Cerebellar nuclear complex (tissue), 1 donor: ENCODE measurements around the gene PADI4.

ENCODE experiments used
- DNase-seq, 2 experiments: peaks; one replicate each; lab custom pipeline; 2025; lab: John Stamatoyannopoulos, UW

Gene PADI4

DNA sequence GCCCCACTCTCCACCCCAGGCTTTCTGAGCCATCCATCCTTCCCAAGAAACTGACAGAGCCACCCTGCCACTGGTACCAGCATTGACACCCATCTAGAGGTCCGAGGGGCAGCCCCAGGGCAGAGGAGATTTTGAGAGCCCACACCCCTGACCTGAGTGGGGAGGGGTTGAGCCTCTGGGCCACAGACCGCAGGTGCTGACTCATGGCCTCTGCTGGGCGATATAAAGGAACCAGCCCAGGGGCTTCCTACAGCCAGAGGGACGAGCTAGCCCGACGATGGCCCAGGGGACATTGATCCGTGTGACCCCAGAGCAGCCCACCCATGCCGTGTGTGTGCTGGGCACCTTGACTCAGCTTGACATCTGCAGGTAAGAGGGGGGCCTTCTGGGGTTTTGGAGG, at the start of gene PADI4:
PADI4 (plus strand) TSS at position 252 of the 400 bp plus-strand sequence; CDS start at position 278, 26 bp downstream.
- DNase-seq: no peak

DNA sequence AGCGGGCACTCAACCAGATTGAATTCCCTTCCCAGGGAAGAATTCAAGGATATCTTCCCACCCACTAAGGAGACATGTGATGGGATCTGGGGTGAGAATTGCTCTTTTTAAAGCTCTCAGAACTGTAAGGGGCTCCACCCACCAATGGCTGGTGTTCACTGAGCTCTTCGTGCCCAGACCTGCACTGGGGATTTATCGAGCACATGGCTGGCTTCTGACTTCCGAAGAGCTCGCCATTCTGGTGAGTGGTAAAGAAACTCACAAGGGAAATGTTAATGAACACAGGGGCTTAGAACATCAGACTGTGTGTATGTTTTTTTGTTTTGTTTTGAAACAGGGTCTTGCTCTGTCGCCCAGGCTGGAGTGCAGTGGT, 49.3 kb upstream of the PADI4 start:
- DNase-seq: no peak

DNA sequence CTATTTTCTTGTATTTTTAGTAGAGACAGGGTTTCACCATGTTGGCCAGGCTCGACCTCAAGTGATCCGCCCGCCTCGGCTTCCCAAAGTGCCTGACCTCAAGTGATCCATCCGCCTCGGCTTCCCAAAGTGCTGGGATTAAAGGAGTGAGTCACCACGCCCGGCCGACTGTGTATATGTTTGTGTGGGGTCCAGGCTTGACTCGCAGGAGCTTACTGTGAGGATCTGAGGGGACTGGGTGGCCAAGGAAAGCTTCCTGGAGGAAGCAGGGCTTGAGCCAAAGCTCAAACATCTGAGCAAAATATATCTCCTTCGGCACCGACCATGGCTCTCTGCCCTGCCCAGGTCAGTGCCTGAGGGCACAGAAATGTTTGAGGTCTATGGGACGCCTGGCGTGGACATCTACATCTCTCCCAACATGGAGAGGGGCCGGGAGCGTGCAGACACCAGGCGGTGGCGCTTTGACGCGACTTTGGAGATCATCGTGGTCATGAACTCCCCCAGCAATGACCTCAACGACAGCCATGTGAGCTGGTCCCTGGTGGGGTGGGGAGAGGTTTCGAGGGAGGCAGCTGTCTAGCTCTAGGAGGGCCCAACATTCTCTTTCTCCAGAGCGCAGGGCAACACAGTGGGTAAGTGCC, 48.6 kb upstream of the PADI4 start:
- no peak for DNase-seq

DNA sequence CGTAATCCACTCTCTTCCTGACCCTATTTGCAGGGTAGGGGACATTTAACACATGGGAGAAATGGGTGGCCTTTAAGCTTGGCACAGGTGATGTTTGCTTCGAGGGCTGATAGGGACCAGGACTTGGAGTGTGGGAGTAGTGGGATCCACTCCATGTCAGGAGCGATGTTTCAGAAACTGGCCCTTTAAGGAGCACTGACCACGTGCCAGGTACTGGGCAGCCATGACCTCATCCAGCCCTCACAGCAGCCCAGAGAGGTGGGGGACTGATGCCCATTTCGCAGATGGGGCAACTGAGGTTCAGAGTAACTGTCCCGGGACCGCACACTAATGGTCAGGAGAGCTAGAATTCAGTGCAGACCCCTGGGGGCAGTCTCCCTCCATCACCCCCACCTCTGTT, 47.7 kb upstream of the PADI4 start:
- DNase-seq: no peak

GRCh38 chr1:17260738-17261137, 47.3 kb upstream of the PADI4 start:
- DNase-seq: no peak

GRCh38 chr1:17263936-17264335, 44.1 kb upstream of the PADI4 start:
- DNase-seq: no peak

- DNase-seq: no peak
Measured at GRCh38 chr1:17264470-17264869, 43.5 kb upstream of the PADI4 start.

DNA sequence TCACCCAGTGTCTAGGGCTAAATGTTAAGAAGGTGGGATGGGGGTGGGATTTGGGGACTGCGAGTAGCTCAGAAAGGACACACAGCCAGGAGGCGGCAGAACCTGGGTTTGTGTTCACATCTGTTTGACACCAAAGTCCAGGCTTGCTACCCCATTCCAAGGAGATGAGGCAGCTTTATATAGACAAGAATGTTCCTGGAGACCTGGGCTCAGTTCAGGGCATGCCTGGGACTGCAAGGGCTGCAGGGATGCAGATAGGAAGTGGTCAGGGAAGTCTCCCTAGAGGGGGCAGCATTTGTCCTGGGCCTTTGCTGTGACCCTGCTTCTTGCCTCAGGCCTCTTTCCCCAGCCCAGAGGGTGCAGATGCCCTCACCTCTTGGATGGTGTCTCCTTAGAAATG, 42.8 kb upstream of the PADI4 start:
- DNase-seq: no peak

DNA sequence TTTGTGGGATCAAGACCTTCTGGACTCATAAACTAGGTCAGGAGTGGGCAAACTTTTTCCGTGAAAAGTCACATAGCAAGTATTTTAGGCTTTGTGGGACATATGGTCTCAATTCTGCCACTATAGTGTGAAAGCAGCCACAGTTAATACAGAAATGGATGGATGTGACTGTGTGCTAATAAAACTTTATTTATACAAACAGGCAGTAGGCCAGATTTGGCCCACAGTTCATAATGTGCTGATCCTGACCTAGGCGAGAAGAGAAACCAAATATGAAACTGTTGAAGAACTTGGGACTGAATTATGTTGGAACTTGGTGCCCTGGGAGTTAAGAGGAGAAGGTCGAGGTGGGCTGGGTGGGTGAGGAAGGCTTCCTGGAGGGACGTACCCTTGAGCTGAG, 42.0 kb upstream of the PADI4 start:
- DNase-seq: no peak

GRCh38 chr1:17270891-17271765, 36.9 kb upstream of the PADI4 start:
- DNase-seq: no peak

GRCh38 chr1:17272066-17272465, 35.9 kb upstream of the PADI4 start:
- no peak for DNase-seq

DNA sequence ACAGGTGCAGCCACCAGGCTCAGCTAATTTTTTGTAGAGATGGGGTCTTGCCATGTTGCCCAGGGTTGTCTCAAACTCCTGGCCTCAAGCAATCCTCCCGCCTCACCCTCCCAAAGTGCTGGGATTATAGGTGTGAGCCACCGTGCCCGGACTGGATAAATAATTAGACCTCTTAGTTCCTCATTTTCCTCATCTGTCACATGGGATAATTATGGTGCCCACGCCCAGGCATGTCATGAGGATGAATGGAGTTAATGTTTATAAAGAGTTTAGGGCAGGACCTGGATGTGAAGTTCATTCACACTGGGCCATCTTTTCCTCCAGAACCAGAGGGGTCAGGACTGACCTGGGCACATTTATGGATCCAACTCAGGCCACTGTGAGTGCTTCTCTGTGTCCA, 35.4 kb upstream of the PADI4 start:
- no peak for DNase-seq

DNA sequence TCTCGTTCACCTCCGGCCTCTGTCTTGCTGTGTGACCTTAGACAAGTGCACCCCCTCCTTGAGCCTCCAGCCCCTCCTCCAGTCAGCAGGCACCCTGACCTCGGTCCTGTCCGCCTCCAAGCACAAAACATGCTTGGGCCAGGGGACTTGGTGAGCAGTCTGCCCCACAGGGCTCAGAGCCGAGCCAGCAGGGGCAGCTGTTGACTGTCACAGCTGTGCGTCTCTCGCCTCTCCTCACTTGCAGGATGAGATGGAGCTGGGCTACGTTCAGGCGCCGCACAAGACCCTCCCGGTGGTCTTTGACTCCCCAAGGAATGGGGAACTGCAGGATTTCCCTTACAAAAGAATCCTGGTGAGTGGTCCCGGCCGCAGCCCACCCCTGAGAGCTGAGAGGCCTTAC, 34.9 kb upstream of the PADI4 start:
- no peak for DNase-seq

DNA sequence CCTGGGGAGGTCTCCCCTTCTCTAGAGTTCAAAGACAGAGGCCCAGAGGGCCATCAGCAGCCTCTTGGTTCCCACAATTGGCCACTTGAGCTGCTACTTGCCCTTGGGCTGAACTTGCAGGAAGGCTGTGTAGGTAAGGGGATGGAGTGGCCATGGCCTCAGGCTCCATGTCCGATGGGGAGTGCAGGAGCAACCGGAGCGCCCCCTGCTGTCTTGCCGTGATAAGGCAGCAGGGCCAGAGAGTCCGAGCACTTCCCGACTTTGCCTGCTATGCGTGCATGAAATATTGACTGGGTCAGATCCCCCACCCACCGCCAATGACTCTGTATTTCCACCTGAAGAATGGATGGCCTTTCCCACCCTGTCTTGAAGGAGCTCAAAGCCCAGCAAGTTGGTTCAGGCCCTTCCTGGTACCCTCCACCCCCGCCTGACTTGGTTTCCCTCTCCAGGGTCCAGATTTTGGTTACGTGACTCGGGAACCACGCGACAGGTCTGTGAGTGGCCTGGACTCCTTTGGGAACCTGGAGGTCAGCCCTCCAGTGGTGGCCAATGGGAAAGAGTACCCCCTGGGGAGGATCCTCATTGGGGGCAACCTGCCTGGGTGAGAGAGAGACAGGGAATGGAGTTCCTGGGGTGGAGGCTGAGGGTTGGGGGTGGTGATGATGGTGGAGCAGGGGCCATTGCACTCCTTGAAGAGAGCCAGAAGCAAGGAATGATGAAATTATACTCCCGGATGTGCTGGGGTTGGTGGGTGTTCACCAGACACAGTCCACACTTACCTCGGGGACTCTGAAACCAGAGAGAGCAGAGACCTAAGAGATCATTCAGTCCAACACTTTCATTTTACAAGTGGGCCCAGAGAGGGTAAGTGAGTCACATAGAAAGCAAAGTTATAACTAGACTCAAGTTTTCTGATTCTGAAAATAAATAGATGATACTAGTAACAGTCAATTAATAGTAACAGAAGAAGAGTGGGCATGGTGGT, 33.5 kb upstream of the PADI4 start:
- DNase-seq: no peak

GRCh38 chr1:17276568-17276967, 31.4 kb upstream of the PADI4 start:
- no peak for DNase-seq

DNA sequence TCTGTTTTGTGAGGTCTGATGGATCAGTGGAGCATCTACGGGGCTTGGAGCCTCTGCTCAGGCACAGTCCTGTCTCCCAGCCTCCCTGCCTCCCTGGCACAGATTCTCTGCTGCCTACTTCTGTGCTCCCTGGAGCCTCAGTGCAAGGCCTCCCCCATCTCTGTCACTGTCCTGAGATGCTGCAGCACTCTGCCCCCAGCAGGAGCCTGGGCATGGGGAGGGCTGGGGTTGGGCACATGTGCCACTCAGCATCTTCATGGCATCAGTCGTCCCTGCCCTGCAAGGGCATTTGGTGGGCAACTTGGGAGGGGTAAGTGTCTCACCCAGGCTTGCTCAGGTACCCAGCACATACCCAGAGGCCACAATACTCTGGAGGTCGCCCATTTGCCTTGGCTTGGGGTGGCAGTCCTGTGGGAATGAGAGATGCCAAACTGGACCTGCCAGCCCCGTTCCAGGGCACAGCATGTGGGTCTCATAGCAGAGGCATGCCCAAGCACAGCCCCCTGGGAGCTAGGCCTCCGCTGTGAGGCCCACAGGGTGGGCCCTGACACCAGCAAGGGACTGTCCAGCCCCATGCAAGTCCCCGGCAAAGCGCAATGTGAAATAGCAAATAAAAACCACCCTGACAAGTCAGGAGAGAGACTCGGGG, 30.4 kb upstream of the PADI4 start:
- DNase-seq: no peak

DNA sequence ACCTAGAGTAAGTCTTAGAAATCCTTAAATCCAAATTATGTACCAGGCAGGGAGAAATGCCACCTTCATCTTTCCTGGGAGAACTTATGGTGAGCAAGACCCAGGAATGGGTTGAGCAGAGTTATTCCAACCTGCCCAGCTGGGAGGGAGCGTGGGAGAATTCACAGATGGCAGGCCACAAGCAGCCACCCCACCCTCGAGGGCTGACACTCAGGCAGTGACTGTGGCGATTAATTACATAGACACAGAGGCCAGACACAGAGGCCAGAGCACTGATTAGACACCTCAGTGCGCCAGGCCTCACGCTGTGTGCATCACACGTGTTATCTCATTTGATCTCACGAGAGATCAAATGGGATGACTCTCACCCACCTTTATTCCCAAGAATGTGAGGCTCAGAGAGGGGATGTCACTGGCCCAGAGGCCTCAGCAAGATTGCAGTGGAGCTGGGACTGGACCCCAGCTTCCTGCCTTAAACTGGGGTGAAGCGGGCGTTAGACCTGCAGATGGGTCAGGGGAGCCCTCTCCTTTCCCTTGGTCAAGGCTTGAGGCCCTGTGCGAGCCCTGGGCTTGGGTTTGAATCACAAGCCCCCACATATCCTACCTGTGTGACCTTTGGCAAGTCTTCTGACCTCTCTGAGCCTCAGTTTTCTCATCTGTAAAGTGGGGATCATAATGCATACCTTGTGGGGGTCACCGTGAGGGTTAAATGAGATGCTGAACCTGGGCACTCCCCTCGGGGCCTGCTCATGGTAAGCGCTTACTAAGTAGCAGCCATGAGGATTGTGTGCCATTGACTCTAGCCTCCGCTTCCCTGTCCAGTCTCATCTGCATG, 28.8 kb upstream of the PADI4 start:
- no peak for DNase-seq

GRCh38 chr1:17280436-17280835, 27.6 kb upstream of the PADI4 start:
- no peak for DNase-seq

DNA sequence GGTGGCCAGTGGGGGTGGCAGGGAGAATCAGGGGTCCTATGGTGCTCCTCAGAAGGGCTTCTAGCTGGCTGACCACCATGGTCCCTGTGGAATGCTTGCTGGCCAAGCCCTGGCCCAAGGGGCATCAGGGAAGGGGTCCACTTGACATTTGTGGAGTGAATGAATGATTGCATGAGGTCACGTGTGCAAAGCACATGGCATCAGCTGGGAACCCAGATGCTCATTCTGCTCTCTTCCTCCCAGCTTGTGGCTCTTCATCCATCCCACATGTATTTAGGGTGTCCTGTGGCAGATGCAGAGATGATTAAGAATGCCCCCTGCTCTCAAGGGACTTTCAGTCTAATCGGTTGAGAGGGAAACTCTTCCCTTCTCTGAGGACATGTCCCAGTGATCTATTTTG, 27.1 kb upstream of the PADI4 start:
- DNase-seq: no peak

GRCh38 chr1:17281775-17282181, 26.2 kb upstream of the PADI4 start:
- no peak for DNase-seq

GRCh38 chr1:17282836-17283235, 25.2 kb upstream of the PADI4 start:
- DNase-seq: no peak
